Skin epidermis (tissue), 12 donors: ENCODE data around the gene SLC25A44.

Source experiments
- H3K27ac ChIP-seq, 21 experiments: fragments of 200-600 bp; sonication (generic) in 11 of 21; one replicate each; pipeline ENCODE4 v1.5.0; 2020; ENCODE audit warnings: mild to moderate bottlenecking in 3 of 21, inconsistent platforms in 2 of 21, moderate library complexity in 2 of 21
- H3K4me3 ChIP-seq, 7 experiments: fragments of 200-600 bp; sonication (generic) in 2 of 7; one replicate each; pipeline ENCODE4 v1.5.0; 2020; ENCODE audit warnings: inconsistent platforms in 2 of 7, mild to moderate bottlenecking in 2 of 7, moderate library complexity in 1 of 7

Gene SLC25A44

DNA sequence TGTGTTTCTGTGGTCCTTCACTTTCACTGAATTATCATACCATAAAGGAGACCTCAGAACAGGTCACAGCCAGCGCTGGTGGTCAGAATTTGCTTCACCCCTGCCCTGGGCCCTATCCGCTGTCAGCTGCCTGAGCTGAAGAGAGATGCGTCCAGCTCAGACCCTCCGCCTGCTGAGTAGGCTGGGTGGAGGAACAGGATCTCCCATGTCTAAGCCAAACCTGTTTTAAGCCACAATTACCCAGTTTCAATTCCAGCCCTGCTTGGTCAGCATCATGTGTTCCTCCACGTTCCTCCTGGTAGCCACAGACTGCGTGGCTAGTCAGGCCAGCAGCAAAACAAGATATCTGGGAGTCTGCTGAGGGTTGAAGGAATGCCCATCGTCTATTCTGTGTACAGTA lies 34.6 kb downstream of the SLC25A44 start:
- Histone ChIP-seq H3K4me3 (no peak overlapping the region), H3K27ac (no peak overlapping the region)

DNA sequence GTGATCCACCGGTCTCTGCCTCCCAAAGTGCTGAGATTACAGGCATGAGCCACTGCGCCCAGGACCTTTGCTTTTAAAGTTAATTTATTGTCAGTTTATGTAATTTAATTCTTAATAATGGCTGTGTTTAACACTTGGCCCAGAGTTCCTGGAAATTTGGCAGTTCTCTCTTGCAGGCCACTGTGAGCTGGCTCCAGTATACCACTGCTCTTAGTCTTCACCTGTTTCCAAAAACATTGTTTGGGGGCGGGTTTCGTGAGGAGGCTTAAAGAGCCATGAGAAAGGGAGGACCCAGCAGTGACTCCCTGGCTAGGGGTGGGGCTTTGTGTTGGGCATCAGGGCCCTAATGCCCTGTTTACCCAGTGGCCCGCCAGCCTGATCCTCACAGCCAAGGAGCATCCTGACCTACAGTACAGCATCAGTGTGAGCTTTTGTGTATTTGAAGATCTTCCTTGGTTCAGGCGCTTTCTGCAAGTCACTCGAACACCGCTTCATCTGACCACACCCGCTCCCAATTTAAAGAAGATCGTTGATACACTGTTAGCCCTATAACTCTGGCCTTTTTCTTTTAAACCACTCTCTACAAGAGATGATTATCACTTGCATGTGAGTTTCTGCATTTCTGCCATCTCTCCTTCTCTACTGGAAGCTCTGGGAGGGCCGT lies 36.0 kb downstream of the SLC25A44 start:
- no peak overlapping the region for H3K27ac ChIP-seq

DNA sequence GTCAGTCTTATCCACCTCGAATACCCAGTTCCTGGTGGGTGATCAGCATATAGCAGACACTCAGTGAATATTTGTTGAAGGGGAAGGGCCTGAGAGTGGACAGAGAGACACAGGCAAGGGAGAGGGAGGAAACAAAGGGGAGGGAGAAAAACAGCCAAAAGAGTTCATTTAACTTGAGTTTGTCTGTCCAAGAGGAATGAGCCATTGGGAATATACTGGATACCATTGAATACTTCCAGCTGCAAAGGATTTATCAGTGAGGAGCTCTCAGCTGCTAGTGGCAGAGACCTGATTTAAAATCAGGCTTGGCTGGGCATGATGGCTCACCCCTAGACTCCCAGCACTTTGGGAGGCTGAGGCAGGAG lies 36.6 kb downstream of the SLC25A44 start:
- H3K4me3 ChIP-seq, result no peak overlapping the region
- H3K27ac ChIP-seq, result no peak overlapping the region

More for the DNA sequence above, 36.0 kb downstream of the SLC25A44 start:
- no peak overlapping the region for H3K4me3 ChIP-seq

DNA sequence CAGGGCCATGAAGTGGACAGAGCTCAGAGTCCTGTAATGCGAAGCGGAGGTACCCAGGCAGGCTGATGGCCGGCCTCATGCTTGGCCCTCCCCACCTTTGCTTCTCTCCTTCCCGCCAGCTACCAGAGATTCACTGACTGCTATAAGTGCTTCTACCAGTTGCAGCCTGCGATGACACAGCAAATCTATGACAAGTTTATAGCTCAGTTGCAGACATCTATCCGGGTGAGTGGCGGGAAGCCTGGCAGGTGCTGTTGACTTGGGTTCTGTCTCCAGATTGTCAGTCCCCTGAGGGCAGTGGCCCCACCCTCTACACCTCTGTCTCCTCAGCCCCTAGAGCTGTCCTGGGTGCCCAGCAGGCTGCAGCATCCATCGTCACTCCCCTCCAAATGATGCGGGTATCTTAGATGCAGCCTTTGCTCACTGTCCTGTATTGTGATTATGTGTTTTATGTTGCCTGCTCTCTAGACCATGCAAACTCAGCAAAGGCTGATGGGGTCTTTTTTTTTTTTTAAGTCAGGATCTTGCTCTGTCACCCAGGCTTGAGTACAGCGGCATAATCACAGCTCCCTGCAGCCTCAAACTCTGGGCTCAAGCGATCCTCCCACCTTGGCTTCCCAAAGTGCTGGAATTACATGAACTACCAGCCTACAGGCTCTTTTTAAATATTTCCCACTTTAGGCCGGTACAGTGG lies 38.4 kb downstream of the SLC25A44 start:
- Histone ChIP-seq H3K27ac (no peak overlapping the region), H3K4me3 (no peak overlapping the region)

DNA sequence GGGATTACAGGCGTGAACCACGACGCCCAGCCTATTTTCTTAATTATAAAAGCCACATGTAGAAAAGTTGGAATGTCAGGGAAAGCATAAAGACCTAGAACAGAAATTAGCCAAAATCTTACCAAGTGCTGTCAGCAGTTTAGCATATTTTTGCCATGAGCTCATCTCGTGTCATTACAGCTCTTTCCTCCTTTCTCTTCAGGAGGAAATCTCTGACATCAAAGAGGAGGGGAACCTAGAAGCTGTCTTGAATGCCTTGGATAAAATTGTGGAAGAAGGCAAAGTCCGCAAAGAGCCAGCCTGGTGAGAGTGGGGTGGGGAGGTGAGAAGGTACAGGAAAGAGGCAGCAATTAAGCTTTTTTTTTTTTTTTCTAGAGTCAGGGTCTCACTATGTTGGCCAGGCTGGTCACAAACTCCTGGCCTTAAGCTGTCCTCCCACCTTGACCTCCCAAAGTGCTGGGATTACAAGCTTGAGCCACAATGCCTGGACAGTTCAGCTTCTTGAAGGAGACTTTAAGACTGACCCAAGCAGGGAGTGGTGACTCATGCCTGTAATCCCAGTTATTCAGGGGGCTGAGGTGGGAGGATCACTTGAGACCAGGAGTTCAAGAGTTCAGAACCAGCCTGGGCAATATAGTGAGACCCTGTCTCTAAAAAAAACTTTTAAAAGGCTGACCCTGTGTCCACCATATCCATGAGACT lies 39.7 kb downstream of the SLC25A44 start:
- Histone ChIP-seq H3K27ac (peak overlapping the region in 1 of 21 experiments; percentile 45), H3K4me3 (no peak overlapping the region)

DNA sequence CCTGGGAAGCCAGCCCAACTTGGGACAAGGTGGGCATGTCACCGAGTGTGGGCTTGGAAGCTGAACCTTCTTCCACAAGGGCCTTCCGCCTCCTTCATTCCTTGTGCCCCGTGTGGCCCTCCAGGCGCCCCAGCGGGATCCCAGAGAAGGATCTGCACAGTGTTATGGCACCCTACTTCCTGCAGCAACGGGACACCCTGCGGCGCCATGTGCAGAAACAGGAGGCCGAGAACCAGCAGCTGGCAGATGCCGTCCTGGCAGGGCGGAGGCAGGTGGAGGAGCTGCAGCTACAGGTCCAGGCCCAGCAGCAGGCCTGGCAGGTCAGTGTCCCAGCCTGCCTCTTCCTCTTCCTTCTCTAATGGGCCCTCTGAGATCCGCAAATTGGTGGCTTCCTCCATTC lies 42.3 kb downstream of the SLC25A44 start:
- H3K4me3 ChIP-seq, result no peak overlapping the region
- peak overlapping the region in 2 of 21 experiments; percentile 30 to 32 for H3K27ac ChIP-seq

DNA sequence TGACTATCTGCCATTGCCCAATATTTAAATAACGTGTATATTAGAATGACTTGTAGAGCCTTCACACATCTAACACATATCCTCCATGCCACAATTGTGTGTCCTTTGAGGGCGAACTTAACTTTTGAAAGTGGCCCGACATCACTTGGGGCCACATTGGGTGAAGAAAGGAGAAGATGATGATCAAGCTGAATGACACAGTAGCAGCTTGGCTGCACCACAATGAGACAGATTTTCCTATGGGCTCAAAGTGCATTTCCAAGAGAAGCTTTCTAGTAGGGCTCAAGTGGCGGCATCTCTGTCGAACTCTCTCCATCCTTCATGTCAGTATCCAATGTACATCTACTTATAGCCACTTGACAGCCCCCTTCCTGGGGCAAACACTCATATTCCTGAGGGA lies 44.3 kb downstream of the SLC25A44 start:
- Histone ChIP-seq H3K27ac (no peak overlapping the region), H3K4me3 (no peak overlapping the region)

DNA sequence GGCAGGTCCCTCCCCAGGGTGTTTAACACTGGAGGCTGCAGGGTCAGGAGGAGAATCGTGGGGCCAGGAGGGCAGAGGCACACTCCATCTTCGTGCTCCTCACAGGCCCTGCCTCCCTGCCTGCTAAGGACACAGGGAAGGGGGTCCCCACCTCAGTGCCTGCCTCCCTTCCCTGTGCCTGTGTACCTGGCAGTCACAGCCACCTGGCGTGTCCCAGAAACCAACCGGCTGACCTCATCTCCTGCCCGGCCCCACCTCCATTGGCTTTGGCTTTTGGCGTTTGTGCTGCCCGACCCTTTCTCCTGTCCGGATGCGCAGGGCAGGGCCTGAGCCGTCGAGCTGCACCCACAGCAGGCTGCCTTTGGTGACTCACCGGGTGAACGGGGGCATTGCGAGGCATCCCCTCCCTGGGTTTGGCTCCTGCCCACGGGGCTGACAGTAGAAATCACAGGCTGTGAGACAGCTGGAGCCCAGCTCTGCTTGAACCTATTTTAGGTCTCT lies 47.5 kb downstream of the SLC25A44 start:
- Histone ChIP-seq H3K27ac (peak overlapping the region in 1 of 21 experiments; percentile 11), H3K4me3 (no peak overlapping the region)

DNA sequence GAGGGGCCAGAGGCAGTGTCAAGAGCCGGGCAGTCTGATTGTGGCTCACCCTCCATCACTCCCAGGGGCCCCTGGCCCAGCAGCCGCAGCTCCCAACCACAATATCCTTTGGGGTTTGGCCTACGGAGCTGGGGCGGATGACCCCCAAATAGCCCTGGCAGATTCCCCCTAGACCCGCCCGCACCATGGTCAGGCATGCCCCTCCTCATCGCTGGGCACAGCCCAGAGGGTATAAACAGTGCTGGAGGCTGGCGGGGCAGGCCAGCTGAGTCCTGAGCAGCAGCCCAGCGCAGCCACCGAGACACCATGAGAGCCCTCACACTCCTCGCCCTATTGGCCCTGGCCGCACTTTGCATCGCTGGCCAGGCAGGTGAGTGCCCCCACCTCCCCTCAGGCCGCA lies 48.0 kb downstream of the SLC25A44 start, which contains the start of gene BGLAP:
TSS of gene BGLAP (plus strand) at position 259 of the 400 bp plus-strand sequence. CDS start at position 307, 48 bp downstream.
- Histone ChIP-seq H3K4me3 (no peak within 1 kb of the TSS), H3K27ac (peak within 1 kb of the TSS in 2 of 21 experiments; percentile 11 to 25)

DNA sequence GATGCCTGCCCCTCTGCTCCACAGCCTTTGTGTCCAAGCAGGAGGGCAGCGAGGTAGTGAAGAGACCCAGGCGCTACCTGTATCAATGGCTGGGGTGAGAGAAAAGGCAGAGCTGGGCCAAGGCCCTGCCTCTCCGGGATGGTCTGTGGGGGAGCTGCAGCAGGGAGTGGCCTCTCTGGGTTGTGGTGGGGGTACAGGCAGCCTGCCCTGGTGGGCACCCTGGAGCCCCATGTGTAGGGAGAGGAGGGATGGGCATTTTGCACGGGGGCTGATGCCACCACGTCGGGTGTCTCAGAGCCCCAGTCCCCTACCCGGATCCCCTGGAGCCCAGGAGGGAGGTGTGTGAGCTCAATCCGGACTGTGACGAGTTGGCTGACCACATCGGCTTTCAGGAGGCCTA lies 48.8 kb downstream of the SLC25A44 start:
- Histone ChIP-seq H3K4me3 (no peak overlapping the region), H3K27ac (no peak overlapping the region)

DNA sequence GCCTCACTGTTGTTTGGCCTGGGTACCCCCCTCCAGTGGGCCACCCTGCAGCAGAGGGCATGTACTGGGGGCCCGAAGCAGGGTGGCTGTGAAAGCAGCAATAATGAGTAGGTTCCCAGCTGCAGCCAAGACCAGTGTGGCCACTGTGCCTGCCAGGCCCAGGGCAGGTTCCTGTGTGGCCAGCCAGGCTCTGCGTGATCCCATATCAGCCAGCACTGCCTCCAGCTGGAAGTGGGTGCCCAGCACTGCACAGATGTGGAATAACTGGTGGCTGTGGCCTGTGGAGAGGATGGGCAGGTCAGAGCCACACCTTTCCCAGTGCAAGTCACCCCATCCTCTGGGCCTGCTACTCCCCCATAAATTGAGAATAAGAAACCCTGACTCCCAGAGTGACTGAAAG lies 50.2 kb downstream of the SLC25A44 start:
- H3K27ac ChIP-seq, result no peak overlapping the region
- no peak overlapping the region for H3K4me3 ChIP-seq

DNA sequence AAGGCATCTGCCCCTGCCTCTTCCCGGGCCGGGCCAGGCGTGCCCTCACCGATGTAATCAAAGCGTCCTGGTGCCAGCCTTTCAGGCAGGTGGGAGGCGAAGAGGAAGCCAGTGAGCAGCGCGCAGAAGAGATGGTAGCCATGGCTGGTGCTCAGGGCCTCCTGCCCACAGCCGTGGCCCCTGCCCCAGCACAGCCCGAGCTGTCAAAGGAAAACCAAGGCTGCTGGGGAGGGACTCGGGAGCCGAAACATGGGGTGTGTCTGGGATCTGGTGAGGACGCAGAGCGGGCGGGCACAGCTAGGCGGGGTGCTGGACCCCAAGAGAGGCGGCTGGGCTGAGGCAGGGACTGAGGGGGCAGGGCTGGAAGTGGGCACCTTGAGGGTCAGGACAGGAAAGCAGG lies 50.8 kb downstream of the SLC25A44 start:
- Histone ChIP-seq H3K4me3 (no peak overlapping the region), H3K27ac (peak overlapping the region in 1 of 21 experiments; percentile 41)

DNA sequence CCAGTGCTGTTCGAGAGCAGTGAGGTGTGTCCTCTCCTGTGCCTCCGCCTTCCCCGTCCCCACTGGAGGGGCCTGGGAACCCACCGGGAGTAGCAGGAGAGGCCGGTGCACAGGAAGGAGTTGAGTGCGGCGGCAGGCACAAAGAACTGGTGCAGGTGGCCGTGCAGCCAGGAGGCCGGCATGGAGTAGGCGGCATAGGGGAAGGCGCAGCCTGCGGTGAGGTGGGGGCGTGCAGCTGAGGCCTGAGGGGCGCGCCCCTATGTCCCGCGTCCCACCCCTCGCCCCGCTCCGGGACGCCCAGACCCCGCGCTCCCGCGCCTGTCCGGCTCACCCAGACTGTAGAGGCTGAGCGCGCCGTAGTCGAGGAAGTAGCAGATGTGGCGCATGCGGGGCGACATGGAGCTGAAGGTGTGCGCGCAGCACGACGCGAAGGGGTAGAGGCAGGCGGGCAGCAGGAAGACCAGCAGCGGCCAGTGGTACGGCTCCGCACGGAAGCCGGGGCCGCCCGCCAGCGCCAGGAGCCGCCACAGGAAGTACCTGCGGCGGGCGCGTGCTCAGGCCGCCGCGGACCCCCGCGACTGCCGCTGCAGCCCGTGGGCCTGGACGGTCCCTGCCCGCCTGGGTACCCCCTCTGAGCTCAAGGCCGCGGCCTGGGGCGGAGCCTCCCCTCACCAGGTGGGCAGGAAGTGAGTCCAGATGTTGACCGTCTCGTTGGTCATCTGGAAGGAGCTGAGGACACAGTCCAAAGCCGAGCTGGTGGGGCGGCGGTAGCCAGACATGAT lies 51.7 kb downstream of the SLC25A44 start:
- Histone ChIP-seq H3K27ac (peak overlapping the region in 6 of 21 experiments; percentile 5 to 70 (median 35)), H3K4me3 (peak overlapping the region; percentile 4 to 26 (median 21))

DNA sequence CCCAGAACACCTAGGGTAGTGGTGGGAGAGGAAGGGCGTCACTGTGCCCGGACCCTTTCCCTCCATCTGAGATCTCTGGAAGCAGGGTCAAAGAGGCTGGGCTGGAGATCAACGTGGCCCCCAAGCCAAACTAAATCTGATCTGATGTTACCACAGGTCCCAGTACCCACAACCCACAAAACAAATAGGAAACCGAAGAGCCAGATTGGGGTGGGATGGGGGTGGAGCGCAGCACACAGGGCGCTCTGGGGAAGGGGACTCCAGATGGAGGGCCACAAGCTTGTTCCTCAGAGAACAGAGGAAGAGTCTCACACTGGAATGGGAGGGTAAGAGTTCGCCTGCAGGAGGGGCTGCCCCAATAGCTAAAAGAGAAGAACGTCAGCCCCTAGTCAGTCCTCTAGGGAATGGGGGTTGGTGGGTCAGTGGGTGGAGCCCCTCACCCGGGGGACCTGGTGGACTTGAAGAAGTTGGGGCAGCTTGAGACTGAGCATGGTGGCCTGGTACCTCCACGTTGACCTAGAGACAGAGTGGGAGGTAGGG lies 52.4 kb downstream of the SLC25A44 start:
- Histone ChIP-seq H3K27ac (peak overlapping the region in 2 of 21 experiments; percentile 20 to 70), H3K4me3 (peak overlapping the region in 4 of 7 experiments; percentile 4 to 26 (median 22))

DNA sequence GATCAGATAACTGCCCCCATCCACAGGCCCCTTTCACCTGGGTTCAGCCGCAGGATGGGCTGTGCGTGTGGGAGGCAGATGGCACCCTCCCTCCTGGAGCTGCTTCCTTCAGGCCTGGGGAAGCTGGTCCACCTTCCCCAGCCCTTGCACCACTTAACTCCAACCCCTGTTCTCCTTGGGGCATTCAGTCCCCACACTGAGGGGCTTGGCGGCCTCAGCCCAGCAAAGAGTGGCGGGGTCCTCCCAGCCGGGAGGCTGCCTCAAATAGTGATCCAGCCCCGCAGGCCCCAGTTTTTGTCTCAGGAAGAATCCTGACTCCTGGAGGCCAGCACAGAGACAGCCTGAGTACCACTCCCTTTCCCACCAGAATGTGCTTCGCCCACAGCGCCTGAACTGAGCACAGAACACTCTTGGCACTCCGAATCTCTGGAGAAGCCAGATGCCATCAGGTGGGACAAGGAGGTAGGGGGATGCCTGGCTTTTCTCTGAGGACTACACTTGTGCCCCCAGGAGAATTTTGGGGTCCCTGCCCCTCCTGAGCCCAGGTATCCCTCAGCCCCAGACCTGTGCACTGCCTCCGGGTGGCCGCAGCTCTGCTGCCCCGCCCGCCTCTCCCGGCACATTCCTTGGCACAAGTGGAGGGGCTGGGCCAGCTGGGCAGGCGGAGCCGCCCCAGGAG lies 53.0 kb downstream of the SLC25A44 start:
- H3K27ac ChIP-seq, result peak overlapping the region in 1 of 21 experiments; percentile 37

DNA sequence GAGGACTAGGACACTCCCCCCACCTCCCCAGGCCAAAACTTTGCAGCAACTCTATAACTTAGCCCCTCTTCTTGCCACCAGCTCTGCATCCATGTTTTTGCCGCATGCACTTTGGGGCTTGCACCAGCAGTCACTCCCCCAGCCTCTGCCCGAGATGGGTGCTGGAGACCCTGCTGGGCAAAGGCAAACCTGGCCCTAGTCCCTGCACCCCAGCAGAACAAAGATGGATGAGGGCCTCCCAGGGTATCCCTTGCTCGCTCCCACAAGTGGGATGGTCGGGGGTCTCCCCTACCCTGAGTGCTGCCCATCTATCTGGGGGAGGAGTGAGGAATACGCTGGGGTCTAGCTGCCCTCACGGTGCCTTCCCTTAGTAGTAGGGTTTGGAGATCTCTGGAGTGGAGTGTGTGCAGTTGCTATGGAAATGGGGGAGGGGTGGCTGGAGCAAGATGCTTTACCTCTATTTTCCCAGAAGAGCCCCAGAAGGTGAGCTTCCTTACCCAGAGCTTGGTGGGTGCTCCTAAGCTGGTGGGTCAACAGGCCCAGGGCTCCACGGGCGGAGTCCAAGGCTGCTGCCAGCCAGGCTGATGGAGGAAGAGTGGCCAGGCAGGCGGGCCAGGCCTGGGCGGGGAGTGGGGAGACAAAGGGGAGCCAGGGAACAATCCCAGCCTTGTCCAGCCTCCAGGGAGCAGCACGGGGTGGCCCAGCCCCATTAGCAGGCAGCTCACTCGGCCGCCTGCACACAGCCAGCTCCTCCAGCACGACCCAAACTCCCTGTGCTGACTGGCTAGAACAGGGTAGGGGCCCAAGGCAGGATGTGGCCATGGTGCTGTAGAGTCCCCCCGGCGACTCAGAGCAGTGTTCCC lies 53.8 kb downstream of the SLC25A44 start, which contains the start of gene PAQR6:
TSS of gene PAQR6 (minus strand) at position 597 of the 863 bp plus-strand sequence. CDS start 1,325 bp downstream, outside the sequence.
- peak within 1 kb of the TSS in 5 of 21 experiments; percentile 20 to 40 (median 37) for H3K27ac ChIP-seq
- no peak within 1 kb of the TSS for H3K4me3 ChIP-seq

More for the DNA sequence above, 53.0 kb downstream of the SLC25A44 start:
- no peak overlapping the region for H3K4me3 ChIP-seq

DNA sequence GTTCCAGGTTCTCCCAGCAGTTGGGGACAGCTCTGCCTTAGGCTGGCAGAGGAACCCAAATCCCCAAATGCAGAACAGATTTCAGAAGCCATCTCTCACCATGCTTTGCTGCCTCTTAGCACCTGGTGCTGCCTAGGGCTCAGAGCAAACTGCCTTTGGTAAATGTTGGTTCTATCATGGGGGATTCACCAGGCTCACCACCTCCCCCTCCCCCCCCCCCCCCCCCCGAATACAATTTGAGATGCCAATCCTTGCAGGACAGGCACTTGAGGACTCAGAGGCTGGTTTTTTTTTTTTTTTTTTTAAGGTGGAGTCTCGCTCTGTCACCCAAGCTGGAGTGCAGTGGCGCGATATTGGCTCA lies 54.4 kb downstream of the SLC25A44 start:
- H3K4me3 ChIP-seq, result no peak overlapping the region
- H3K27ac ChIP-seq, result peak overlapping the region in 4 of 21 experiments; percentile 16 to 40 (median 34)

DNA sequence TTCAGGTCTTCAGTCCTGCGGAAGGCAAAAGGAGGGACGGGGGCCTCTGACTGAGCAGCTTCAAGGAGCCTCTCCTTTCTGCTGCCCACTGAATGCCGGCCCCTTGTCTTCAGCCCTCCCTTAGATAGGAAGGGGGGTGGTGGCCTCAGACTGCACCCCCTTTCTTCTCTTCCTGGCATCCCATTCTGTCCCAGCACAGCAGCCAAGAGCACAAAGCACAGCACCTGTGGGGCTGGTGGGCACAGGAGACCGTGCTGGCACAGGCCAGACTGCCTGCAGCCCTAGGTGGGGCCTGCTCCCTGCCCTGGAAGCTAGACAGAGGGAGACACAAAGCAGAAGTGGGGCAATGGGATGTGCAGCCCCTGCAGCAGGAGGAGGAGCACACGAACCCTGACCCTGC lies 55.7 kb downstream of the SLC25A44 start:
- no peak overlapping the region for H3K4me3 ChIP-seq
- peak overlapping the region in 2 of 21 experiments; percentile 17 to 41 for H3K27ac ChIP-seq
